NCI-H2227 (cell line): Measurements from ENCODE around the gene ZKSCAN3.
"Not testable (repeated sequence)": the region's sequence is repeated elsewhere in the genome, so short reads cannot be mapped to it uniquely, and the experiment has no call there.

Experiments used
- DNase-seq: peaks from one replicate; lab custom pipeline; 2025; ENCODE audit not compliant: unreplicated experiment; lab: John Stamatoyannopoulos, UW

Gene ZKSCAN3

GRCh38 chr6:28349892-28350737 lies at the start of gene ZKSCAN3:
TSS of gene ZKSCAN3 (plus strand) at chr6:28349947. CDS start at chr6:28359587, 9,640 bp downstream.
- DNase-seq = peak; percentile 91

DNA sequence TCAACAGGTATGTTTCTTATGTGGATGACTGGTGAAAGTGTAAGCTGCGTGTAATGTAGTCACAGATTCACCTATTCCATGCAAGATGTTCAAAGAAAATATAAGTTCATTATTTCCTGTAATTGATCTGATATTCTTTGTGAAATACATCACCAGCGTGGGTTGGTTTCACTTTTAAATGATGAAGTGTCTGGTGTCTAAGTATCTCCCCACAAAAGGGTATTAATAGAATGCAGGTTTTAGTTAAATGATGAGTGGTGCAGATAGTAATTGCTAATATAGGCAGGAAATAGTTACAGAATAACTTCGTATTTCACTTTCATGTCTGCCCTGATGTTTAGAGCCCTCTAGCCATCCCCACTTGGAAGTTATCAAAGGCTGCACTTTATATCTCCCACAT lies 46.2 kb upstream of the ZKSCAN3 start:
- DNase-seq = no peak

DNA sequence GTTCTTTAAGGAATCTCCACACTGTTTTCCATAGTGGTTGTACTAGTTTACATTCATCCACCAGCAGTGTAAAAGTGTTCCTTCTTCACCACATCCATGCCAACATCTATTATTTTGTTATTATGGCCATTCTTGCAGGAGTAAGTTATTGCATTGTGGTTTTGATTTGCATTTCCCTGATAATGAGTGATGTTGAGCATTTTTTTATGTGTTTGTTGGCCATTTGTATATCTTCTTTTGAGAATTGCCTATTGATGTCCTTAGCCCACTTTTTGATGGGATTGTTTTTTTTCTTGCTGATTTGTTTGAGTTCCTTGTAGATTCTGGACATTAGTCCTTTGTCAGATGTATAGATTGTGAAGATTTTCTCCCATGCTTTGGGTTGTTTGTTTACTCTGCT lies 43.4 kb upstream of the ZKSCAN3 start:
- DNase-seq = not testable (repeated sequence)

- DNase-seq = no peak
Measured at GRCh38 chr6:28311139-28311823, 38.5 kb upstream of the ZKSCAN3 start.

DNA sequence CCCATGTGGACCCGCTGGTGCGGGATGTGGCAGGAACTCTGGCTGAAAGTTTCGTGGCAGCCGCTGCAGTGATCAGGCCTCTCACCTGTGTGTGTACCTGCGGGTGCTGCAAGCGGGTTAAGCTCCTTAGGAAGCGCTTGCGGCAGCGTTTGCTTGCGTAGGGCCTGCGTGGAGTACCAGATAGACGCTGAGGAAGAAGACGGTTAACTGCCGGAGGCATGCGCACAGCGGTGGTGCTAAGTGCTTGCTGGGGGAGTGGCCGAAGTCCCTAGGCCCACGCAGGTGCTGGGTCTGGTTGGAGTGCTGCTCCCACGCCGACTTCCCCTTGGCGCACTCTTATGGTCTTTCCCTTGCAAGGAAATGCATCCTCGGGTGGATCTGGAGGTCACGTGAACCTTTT lies 36.8 kb upstream of the ZKSCAN3 start:
- no peak for DNase-seq

- DNase-seq = no peak
Measured at GRCh38 chr6:28315628-28316027, 34.1 kb upstream of the ZKSCAN3 start.

DNA sequence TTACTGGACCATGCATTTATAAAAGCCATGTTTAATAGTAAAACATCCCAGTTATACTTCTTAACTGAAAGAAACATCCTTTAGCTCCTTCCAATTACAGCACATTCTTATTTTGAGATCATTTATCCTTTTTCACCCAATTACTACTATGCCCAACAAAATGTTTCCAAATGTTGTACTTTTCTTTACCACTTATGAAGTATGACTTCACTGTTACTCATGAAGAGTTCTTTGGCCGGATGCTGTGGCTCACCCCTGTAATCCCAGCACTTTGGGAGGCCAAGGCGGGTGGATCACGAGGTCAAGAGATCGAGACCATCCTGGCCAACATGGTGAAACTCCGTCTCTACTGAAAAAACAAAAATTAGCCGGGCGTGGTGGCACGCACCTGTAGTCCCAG lies 31.9 kb upstream of the ZKSCAN3 start:
- not testable (repeated sequence) for DNase-seq

DNA sequence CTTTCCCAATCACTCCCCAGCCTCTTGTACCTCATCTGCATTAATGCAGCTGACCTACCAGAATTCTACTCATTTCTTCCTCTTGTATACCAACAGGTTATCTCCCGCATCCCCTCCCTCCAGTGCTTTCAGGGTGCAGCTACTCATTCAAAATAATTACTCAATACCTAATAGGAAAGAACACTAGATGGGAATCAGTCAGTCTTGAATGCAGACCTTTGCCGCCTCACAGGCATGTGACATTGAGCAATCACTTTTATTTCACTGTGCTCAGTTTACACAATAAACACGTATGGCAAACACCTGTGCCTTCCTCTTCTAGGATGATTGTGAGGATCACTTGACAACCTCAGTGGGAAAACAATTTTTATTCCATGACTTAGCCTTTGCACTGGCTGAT lies 27.1 kb upstream of the ZKSCAN3 start:
- DNase-seq = no peak

- no peak for DNase-seq
Measured at GRCh38 chr6:28323813-28324424, 25.8 kb upstream of the ZKSCAN3 start.

DNA sequence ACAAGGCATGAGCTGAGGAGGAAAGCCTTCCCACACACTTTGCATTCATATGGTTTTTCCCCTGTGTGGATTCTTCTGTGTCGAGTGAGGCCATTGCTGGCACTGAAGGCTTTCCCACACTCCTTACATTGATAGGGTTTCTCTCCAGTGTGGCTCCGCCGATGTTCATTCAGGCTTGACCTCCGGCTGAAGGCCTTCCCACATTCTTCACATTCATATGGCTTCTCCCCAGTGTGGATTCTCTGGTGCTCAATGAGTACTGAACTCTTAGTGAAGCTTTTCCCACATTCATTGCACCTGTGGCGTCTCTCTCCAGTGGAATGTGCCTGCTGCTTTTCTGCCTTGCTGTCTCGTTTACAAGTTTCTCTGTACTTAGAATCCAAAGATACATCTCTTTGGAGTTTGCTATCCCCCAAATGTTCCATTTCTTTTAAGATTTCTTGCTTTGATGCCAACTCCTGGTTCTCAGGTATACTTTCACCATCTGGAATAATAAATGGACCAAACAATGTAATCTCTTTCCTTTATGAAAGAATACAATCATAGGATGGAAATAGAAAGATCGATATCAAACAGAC lies 23.3 kb upstream of the ZKSCAN3 start:
- DNase-seq = no peak

DNA sequence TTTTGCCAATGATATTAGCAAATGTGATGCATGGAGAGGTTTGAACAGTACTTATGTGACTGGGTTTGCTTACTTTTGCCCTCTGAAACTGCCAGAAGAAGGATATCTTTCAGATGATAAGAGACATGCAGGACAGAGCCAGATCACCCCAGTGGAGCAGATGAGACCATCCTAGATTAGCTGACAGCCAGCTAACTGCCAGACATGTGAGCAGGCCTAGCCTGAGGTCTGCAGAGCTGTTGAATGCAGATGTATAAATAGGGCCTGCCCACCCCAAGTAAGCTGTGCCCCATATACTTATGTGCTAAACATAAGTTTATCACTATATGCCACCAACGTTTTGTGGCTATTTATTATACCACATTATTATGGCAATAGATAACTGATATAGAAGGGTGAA lies 19.7 kb upstream of the ZKSCAN3 start:
- no peak for DNase-seq

- DNase-seq = no peak
Measured at GRCh38 chr6:28333047-28333446, 16.7 kb upstream of the ZKSCAN3 start.

DNA sequence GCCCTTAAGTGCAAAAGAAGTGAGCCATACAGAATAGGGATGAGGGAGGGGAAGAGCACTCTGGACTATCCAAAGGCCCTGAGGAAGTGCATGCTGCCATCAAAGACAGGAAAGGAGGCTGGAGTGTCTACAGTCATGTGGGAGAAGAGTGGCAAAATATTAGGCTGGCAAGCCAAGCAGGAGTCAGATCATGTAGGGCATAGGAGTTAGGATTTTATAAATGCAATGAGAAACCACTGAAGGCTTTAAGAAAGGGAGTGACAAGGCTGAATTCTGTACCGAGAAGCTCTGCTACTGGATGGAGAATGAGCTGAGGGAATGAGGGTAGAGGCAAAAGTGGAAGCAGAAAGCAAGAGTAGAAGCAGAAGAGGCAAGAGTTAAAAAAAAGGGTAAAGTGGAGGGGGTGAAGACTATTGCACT lies 16.1 kb upstream of the ZKSCAN3 start:
- DNase-seq = no peak

DNA sequence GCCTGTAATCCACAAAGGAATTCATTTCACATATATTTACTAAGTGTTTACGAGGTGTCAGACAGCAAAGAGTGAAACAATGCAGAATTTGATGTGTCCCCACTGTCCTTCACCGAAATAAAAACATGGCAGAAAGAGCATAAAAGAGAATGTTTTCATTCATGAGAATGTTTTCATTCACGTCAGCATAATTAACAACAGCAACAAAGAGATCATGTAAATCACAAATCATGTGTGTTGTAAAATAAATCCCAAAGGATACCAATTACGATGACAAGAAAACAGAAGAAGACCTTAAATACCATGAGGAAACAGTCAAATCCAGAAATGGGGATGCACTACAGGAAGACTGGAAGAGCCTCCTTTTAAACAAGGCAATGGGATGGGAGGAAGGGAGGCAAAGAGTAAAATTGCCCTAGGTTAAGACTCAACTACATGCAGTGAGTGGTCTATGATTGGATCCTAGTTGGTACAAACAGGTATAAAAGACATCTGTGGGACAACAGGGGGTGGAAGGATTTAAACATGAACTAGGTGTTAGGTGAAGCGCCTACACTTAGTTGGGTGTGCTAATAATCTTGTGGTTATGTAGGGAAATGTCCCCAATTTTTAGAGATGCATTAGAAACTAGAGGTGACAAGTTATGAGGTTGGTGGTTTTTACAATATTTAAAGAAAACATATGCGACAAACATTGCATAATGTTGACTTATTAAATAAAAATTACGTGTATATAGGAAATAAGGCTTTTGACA lies 15.3 kb upstream of the ZKSCAN3 start:
- no peak for DNase-seq

GRCh38 chr6:28335040-28335563 lies 14.6 kb upstream of the ZKSCAN3 start:
- DNase-seq = no peak

- DNase-seq = peak; percentile 97
Measured at GRCh38 chr6:28335564-28336283, 14.0 kb upstream of the ZKSCAN3 start, which contains the start of gene ZSCAN31. TSS of gene ZSCAN31 (minus strand) at chr6:28336148. CDS start at chr6:28329683, 6,465 bp downstream.

GRCh38 chr6:28336284-28337120 lies 13.2 kb upstream of the ZKSCAN3 start:
- peak; percentile 48 for DNase-seq

- no peak for DNase-seq
Measured at GRCh38 chr6:28337121-28337520, 12.6 kb upstream of the ZKSCAN3 start.
